GM12801 (cell line): ENCODE data around the gene RFLNA.

Experiments used
- TF ChIP-seq, protein P1 (sequence below): IDR thresholded peaks from one replicate; pipeline ENCODE4 v1.5.1; 2011; ENCODE audit warnings: control low read depth; ENCODE audit not compliant: insufficient read length; ENCODE audit errors: extremely low read depth

RFLNA gene

GRCh38 chr12:124345795-124346194 lies 50.9 kb downstream of the RFLNA start:
- TF ChIP-seq, protein P1, sequence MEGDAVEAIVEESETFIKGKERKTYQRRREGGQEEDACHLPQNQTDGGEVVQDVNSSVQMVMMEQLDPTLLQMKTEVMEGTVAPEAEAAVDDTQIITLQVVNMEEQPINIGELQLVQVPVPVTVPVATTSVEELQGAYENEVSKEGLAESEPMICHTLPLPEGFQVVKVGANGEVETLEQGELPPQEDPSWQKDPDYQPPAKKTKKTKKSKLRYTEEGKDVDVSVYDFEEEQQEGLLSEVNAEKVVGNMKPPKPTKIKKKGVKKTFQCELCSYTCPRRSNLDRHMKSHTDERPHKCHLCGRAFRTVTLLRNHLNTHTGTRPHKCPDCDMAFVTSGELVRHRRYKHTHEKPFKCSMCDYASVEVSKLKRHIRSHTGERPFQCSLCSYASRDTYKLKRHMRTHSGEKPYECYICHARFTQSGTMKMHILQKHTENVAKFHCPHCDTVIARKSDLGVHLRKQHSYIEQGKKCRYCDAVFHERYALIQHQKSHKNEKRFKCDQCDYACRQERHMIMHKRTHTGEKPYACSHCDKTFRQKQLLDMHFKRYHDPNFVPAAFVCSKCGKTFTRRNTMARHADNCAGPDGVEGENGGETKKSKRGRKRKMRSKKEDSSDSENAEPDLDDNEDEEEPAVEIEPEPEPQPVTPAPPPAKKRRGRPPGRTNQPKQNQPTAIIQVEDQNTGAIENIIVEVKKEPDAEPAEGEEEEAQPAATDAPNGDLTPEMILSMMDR = no peak

- TF ChIP-seq, protein P1 = no peak
Measured at GRCh38 chr12:124346425-124347168, 51.7 kb downstream of the RFLNA start.

DNA sequence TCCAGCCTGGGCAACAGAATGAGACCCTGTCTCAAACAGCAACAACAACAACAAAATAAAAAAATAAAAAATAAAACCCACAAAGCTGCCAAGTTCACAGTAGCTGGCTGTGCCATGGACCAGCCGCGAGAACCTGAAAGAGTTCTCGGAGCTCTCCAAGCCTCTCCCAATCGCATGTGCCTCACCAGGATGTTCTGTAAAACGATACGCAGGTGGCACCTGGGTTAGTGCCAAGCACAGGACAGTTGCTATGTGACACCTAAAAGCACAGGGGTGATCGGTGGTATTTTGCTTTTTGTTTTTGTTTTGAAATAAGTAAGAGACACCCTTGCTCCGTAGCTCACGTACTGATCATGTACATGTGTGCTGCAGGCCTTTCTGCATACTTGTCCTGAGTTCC lies 52.4 kb downstream of the RFLNA start:
- TF ChIP-seq, protein P1 = no peak

DNA sequence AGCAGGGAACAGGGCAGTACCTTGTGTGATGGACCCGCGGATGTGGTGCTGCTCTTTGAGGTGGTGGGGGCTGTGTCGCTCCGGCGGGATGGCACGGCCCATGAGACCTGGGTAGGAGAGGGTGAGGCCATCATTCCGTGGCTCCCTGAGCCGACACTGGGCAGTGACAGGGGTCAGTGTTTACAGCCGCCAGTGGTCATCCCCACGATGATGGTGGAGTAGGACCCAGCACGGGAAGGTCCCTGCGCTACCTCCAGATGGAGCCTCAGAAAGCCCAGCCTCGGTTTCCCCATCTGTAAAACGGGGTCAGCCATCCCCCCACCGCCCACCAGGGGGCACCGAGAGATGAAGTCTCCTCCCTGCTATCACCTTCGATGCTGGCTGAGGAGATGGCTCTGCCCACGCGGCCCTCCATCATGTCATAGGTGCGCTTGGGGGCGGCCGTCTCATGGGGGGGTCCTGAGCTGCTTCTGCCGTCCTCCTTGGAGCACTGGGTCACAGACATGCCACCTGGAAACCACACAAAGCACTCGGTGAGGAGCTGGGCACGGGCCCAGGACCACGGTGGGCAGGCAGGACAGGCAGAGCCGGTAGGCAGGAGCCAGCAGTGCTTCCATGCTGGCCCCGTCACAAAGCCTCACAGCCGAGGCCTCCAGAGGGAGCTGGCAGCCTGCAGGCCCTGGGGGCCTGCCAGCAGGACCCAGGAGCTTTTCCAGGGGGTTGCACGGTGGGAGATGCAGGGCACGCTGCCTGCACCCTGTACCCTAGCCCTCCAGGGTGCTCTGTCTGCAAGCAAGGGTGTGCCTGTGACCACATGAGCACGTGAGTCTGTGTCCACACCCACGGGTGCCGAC lies 53.1 kb downstream of the RFLNA start:
- TF ChIP-seq, protein P1 = no peak

DNA sequence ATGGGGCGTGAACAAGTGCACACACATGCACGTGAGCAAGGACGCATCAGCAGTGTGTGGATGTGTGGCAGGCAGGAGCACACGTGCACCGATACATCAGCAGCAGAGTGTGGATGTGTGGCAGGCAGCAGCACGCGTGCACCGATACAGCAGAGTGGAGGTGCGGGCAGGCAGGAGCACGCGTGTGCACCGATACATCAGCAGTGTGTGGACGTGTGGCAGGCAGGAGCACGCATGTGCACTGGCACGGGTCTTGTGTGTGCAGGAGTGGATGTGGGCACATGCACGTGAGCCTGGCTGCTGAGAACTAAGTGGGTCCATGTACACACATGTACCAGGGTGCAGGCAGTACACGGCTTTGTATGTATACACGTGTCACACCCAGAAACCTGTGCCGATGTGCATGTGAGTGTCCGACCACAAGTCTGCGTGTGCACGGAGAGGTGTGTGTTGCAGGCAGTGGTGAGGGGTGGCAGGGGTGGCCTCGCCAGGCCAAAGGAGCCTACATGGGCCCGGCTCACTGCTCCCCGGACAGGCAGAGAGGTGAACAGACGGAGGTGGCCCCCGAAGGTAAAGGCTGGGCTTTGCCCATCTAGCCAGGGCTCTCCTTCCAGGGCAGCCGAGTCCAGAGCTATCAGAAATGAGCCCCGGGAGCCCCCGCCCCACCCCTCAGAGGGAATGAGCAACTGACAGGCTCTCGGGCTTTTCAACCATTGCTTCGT lies 53.9 kb downstream of the RFLNA start:
- TF ChIP-seq, protein P1 = no peak

DNA sequence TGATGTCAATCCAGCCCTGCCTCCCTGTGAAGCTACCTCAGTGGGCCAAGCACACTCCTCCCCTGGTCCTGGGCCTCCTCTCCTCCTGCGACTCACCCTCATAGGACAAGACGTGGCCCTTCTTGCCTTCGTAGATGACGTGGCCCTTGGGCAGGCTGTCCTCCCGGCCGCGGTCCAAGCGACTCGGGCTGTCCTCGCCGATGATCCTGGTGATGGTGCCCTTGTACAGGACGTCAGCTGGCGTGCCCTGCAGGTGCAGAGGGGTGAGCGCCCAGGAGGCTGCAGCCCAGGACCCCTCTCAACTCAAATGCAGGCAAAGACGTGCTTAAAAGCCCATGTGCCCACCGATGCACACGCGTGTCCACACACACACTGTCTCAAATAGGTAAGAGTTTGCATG lies 55.6 kb downstream of the RFLNA start:
- TF ChIP-seq, protein P1 = no peak

- TF ChIP-seq, protein P1 = no peak
Measured at GRCh38 chr12:124351422-124351821, 56.5 kb downstream of the RFLNA start.
